HL-60 (cell line): ENCODE measurements around the gene CYYR1.

Source experiments
- GABPA ChIP-seq: IDR thresholded peaks from 2 replicates; pipeline ENCODE4 v1.6.1; 2012; ENCODE audit warnings: low read depth
- POLR2AphosphoS5 ChIP-seq: IDR thresholded peaks from 2 replicates; pipeline ENCODE4 v1.6.1; 2012; ENCODE audit warnings: low read depth
- SPI1 ChIP-seq: IDR thresholded peaks from 2 replicates; pipeline ENCODE4 v1.6.1; 2012; ENCODE audit warnings: low read depth, mild to moderate bottlenecking, borderline replicate concordance
- TF ChIP-seq, protein P1 (sequence below): IDR thresholded peaks from one replicate; pipeline ENCODE4 v1.5.1; 2011; ENCODE audit warnings: low read length, control low read depth, inconsistent platforms; ENCODE audit not compliant: insufficient read depth
- TF ChIP-seq, protein P2 (sequence below): IDR thresholded peaks from 2 replicates; pipeline ENCODE4 v1.6.1; 2012; ENCODE audit warnings: low read depth; ENCODE audit not compliant: insufficient replicate concordance

DNA sequence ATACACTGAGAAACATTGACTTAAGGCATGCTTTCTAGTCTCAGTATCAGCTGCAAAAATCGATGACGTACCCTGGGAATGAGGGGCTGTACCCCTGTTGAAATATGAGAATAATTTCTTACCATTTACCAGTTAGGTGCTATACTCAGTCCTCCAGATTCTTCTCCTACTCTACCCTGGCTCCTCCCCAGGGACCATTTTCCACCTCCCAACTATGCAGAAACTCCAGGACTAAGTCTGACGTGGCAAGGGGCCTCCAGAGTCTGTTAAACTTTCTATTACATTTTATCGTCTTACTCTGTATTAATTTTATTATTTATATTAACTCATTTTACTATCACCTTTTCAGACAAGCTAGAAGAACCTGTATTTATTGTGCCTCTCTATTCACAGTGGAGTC lies 124.3 kb downstream of the CYYR1 start:
- TF ChIP-seq POLR2AphosphoS5 (no peak), GABPA (no peak), SPI1 (no peak)
- TF ChIP-seq, protein P1, sequence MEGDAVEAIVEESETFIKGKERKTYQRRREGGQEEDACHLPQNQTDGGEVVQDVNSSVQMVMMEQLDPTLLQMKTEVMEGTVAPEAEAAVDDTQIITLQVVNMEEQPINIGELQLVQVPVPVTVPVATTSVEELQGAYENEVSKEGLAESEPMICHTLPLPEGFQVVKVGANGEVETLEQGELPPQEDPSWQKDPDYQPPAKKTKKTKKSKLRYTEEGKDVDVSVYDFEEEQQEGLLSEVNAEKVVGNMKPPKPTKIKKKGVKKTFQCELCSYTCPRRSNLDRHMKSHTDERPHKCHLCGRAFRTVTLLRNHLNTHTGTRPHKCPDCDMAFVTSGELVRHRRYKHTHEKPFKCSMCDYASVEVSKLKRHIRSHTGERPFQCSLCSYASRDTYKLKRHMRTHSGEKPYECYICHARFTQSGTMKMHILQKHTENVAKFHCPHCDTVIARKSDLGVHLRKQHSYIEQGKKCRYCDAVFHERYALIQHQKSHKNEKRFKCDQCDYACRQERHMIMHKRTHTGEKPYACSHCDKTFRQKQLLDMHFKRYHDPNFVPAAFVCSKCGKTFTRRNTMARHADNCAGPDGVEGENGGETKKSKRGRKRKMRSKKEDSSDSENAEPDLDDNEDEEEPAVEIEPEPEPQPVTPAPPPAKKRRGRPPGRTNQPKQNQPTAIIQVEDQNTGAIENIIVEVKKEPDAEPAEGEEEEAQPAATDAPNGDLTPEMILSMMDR: no peak
- TF ChIP-seq, protein P2, sequence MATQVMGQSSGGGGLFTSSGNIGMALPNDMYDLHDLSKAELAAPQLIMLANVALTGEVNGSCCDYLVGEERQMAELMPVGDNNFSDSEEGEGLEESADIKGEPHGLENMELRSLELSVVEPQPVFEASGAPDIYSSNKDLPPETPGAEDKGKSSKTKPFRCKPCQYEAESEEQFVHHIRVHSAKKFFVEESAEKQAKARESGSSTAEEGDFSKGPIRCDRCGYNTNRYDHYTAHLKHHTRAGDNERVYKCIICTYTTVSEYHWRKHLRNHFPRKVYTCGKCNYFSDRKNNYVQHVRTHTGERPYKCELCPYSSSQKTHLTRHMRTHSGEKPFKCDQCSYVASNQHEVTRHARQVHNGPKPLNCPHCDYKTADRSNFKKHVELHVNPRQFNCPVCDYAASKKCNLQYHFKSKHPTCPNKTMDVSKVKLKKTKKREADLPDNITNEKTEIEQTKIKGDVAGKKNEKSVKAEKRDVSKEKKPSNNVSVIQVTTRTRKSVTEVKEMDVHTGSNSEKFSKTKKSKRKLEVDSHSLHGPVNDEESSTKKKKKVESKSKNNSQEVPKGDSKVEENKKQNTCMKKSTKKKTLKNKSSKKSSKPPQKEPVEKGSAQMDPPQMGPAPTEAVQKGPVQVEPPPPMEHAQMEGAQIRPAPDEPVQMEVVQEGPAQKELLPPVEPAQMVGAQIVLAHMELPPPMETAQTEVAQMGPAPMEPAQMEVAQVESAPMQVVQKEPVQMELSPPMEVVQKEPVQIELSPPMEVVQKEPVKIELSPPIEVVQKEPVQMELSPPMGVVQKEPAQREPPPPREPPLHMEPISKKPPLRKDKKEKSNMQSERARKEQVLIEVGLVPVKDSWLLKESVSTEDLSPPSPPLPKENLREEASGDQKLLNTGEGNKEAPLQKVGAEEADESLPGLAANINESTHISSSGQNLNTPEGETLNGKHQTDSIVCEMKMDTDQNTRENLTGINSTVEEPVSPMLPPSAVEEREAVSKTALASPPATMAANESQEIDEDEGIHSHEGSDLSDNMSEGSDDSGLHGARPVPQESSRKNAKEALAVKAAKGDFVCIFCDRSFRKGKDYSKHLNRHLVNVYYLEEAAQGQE: no peak
